Measurements from ENCODE around the gene RASL10B. TPM values are rescaled to one million over a fixed set of nuclear protein-coding genes. Genes with fewer than 3 reads are reported as not detected.

RASL10B gene
- total RNA-seq, 1 experiment from 2014 or later: 1.1 TPM

- no peak for DNase-seq (ENCODE audit: low read depth)
These were observed 14.0 kb upstream of the RASL10B start for GRCh38 chr17:35717475-35717874.

DNA sequence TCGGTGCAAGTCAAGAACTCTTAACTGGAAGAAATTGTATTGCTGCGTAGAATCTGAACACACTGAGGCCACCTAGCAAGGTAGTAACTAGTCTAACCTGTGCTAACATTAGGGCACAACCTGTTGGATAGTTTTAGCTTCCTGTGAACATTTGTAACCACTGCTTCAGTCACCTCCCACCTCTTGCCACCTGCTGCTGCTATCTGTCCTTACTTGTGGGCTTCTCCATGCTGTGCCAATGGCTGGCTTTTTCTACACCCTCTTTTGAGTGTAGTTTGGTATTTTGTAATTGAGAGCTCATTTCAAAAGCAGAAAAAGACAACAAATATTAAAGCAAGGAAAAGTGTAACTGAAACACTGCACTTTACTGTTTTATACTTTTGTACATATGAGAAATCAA is 7.7 kb upstream of the RASL10B start:
- no peak for DNase-seq (ENCODE audit: low read depth)

- DNase-seq (ENCODE audit: low read depth): no peak
These were observed 6.4 kb upstream of the RASL10B start for GRCh38 chr17:35725058-35725457.

- DNase-seq (ENCODE audit: low read depth): no peak
These were observed 5.7 kb upstream of the RASL10B start for GRCh38 chr17:35725802-35726126.

GRCh38 chr17:35726127-35726952 is 5.1 kb upstream of the RASL10B start:
- DNase-seq (ENCODE audit: low read depth): peak; percentile 74

DNA sequence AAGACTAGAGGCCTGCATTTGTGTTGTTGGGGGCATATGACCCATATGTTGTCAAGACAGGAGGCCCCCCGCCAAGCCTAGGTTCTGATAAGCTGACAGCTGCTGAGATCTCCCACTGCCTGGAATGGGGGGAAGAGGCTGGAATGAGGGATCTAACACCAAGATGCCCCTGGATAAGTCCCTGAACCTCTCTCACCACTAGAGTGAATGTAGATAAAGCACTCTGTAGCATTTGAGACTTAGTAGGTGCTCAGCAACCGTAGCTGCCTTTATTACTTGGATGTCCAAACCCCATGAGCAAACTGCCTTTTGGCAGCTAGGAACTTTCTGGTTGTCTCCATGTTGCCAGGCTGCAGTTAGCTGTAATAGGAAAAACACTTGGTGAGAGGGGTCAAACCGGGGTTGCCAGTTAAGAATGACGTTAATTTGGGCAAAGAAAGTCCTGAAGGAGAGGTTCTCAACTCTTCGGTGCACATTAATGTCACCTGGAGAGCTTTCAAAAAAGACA is 4.4 kb upstream of the RASL10B start:
- no peak for DNase-seq (ENCODE audit: low read depth)

- DNase-seq (ENCODE audit: low read depth): no peak
These were observed 3.8 kb upstream of the RASL10B start for GRCh38 chr17:35727635-35728034.

DNA sequence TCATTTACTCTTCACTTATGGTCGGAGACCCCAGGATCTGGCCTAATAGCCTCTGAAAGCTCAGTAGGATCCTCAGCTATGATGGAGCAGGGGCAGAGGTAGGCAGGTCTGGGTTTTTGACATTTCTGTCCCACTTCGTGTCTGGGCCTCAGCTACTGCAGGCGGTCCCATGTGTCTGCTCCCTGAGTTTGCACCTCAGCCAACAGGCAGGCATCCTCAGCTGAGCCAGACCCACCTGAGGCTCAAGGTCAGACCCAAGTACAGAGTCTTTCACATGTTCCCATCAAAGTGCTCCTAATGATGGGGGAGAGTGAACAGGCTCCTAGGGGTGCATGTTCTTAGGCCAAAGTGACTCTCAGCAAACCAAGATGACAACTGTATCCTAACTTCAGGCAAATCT is 2.9 kb upstream of the RASL10B start:
- DNase-seq (ENCODE audit: low read depth): no peak

DNA sequence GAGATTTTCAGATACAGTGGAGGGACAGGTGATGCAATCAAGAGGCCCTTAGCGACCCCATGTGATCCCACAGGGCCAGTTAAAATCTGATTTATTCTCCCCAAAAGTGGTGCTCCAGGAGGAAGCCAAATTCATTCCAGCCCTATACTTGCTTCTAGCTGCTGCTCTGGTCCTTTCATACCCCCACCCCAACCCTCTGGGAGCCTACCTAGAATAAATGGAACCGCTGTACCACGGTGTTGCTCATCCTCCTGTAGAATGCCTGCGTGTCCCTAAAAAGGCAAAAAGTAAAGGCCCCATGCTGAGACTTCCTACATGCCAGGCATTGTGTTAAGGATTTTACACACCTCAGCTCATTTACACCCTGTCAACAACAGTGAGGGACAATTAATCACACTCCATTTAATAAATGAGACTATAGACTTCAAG is 2.0 kb upstream of the RASL10B start:
- no peak for DNase-seq (ENCODE audit: low read depth)

GRCh38 chr17:35730400-35731005 is 936 bp upstream of the RASL10B start:
- no peak for DNase-seq (ENCODE audit: low read depth)

- no peak for DNase-seq (ENCODE audit: low read depth)
These were observed 722 bp downstream of the RASL10B start for GRCh38 chr17:35731917-35732805.

DNA sequence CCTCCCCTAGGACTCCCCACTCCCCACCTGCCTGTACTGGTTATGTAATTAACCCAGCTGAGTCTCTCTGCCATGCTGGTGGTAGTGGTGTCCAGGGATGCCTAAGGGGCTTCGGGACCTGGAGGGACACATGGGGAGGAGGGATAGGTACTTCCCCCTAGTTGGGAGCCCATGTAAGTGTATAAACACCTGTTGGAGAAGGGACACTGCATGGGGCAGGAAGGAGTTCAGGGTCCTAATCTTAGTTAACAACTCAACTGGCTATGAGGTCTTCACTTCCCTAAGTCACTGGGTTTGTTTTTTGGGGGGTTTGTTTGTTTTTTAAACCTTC is 1.3 kb downstream of the RASL10B start:
- DNase-seq (ENCODE audit: low read depth): no peak

DNA sequence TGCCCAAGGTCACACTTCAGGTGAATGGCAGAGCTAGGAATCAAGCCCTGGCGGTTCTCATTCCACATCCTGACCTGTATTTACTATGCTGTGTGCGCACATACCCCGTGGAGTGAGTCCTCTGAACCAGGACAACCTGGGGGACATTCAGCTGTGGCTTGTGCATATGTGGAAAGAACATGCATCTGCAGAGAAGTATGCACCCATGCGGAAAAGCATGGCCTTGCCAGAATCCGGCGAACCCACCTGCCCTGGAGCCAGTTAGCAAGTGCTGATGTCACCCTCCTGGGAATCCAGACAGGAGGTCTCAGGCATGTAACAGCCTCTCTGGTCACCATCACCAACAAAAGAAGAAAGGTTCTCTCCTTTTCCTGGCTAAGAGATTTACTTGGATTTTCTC is 1.9 kb downstream of the RASL10B start:
- peak; percentile 18 for DNase-seq (ENCODE audit: low read depth)

- DNase-seq (ENCODE audit: low read depth): no peak
These were observed 3.0 kb downstream of the RASL10B start for GRCh38 chr17:35734396-35734795.

- no peak for DNase-seq (ENCODE audit: low read depth)
These were observed 3.8 kb downstream of the RASL10B start for GRCh38 chr17:35735036-35735805.

DNA sequence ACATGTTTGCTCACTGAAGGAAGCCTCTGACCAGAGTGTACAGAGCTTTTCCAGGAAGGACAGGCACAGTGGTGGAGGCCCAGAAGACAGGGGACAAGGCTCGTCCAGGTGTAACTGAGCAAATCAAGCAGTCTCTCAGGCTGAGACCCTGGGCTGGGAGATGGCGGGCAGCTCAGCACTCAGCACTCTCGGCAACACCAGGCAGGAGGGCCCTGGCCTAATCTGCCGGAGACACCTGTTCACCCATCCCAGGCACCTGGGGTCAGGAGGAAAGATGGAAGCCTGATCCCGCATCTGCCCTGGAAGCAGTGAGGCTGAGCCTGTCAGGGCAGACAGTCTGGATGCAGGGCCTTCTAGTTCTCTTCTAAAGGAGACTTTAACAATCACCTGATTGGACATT is 4.8 kb downstream of the RASL10B start:
- no peak for DNase-seq (ENCODE audit: low read depth)

GRCh38 chr17:35738519-35739133 is 7.2 kb downstream of the RASL10B start:
- no peak for DNase-seq (ENCODE audit: low read depth)

DNA sequence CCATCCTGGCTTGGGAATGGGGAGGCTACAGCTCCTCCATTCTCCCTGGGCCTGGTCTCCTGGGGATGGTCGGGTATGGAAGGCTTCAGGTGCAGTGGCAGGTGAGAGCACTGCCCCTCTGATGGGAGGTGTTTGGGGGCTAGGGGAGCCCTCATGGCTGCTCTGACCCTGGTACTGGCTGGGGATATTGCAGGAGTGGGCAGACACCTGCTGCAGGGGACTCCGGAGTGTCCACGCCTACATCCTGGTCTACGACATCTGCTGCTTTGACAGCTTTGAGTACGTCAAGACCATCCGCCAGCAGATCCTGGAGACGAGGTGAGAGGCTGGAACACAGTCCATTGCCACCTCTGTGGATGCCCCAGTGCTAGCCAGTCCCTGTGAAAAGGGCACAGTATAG is 8.8 kb downstream of the RASL10B start:
- no peak for DNase-seq (ENCODE audit: low read depth)

DNA sequence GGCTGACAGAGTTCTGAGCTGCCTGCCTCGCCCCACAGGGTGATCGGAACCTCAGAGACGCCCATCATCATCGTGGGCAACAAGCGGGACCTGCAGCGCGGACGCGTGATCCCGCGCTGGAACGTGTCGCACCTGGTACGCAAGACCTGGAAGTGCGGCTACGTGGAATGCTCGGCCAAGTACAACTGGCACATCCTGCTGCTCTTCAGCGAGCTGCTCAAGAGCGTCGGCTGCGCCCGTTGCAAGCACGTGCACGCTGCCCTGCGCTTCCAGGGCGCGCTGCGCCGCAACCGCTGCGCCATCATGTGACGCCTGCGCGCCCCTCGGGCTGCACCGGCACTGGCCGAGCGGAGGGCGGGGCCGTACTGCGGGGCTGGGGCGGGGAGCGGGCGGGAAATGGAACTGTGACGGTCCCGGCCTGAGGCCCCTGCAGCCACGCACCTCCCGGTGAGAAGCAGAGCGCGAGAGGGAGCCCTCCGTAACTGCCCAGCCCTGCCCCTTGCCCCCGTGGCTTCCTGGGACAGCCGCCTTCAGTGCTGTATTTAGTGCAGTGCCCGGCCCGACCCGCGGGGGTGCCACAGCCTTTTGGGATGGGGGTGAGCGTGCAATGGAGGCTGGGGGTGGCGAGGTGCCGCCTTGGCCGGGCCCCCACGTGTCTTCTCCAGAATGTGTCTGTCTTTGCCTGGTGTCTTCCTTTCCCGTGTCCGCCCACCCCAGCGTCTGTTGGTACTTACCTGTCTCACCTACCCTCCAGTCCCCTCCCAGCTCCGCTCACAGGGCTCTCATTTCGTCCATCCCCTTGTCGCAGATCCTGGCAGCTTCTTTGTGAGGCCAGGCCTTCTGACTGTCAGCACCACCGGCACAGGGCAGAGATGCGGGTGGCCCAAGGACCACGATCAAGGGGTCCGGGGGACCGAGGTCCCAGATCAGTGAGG is 9.8 kb downstream of the RASL10B start:
- DNase-seq (ENCODE audit: low read depth): no peak

- no peak for DNase-seq (ENCODE audit: low read depth)
These were observed 11.1 kb downstream of the RASL10B start for GRCh38 chr17:35742496-35742895.

Data from RPMI7951 (cell line).